MM.1S (cell line): ENCODE measurements around the gene CSNK2A3.

Experiments used
- DNase-seq: peaks from one replicate; pipeline ENCODE4 v3.0.0-alpha.2; 2015
- H2AFZ ChIP-seq: fragments of 300-600 bp; sonication (generic); 2 replicates; pipeline ENCODE4 v1.6.0; 2016; ENCODE audit warnings: antibody characterized with exemption, low read length
- H3F3A ChIP-seq: fragments of 300-600 bp; sonication (generic); 2 replicates; pipeline ENCODE4 v1.6.1; 2016; ENCODE audit warnings: mild to moderate bottlenecking, antibody characterized with exemption, low read length, moderate library complexity, mixed read lengths; ENCODE audit not compliant: insufficient read depth
- H3K27ac ChIP-seq: fragments of 300-600 bp; sonication (generic); 2 replicates; pipeline ENCODE4 v1.5.1; 2016; ENCODE audit warnings: mild to moderate bottlenecking, low read length
- H3K27me3 ChIP-seq: fragments of 300-600 bp; sonication (generic); replicated peaks from 2 replicates; pipeline ENCODE4 v1.6.0; 2016; ENCODE audit warnings: low read length; ENCODE audit not compliant: insufficient read depth
- H3K36me3 ChIP-seq: fragments of 300-600 bp; sonication (generic); replicated peaks from 2 replicates; pipeline ENCODE4 v1.6.1; 2016; ENCODE audit warnings: mild to moderate bottlenecking, low read length, mixed read lengths; ENCODE audit not compliant: insufficient read depth
- H3K4me1 ChIP-seq: fragments of 300-600 bp; sonication (generic); 2 replicates; pipeline ENCODE4 v1.6.1; 2016; ENCODE audit warnings: low read length, mixed read lengths
- H3K4me2 ChIP-seq: fragments of 300-600 bp; sonication (generic); 2 replicates; pipeline ENCODE4 v1.6.0; 2016; ENCODE audit warnings: low read depth, low read length
- H3K4me3 ChIP-seq: fragments of 300-600 bp; sonication (generic); 2 replicates; pipeline ENCODE4 v1.5.1; 2016; ENCODE audit warnings: low read length, mixed read lengths
- H3K79me2 ChIP-seq: fragments of 300-600 bp; sonication (generic); 2 replicates; pipeline ENCODE4 v1.6.1; 2016; ENCODE audit warnings: mixed run types, low read length, mixed read lengths
- H3K9ac ChIP-seq: fragments of 300-600 bp; sonication (generic); 2 replicates; pipeline ENCODE4 v1.6.1; 2016; ENCODE audit warnings: low read length, mixed read lengths
- H3K9me2 ChIP-seq: fragments of 300-600 bp; sonication (generic); replicated peaks from 2 replicates; pipeline ENCODE4 v1.6.1; 2016; ENCODE audit warnings: mild to moderate bottlenecking, low read length, mixed read lengths; ENCODE audit not compliant: insufficient read depth
- H3K9me3 ChIP-seq: fragments of 300-600 bp; sonication (generic); replicated peaks from 2 replicates; pipeline ENCODE4 v1.6.1; 2016; ENCODE audit warnings: mild to moderate bottlenecking, low read length, mixed read lengths; ENCODE audit not compliant: insufficient read depth
- H4K20me1 ChIP-seq: fragments of 300-600 bp; sonication (generic); 2 replicates; pipeline ENCODE4 v1.6.1; 2016; ENCODE audit warnings: mild to moderate bottlenecking, low read length, moderate library complexity, mixed read lengths; ENCODE audit not compliant: insufficient read depth
- CTCF ChIP-seq: fragments of 300-600 bp; sonication (generic); IDR thresholded peaks from 2 replicates; pipeline ENCODE4 v1.5.1; 2016; ENCODE audit warnings: antibody characterized with exemption, low read length, mixed read lengths
- EZH2 ChIP-seq: fragments of 300-600 bp; sonication (generic); optimal IDR thresholded peaks from 2 replicates; pipeline ENCODE3; 2017; ENCODE audit warnings: low read depth, mild to moderate bottlenecking, antibody characterized with exemption, low read length, mixed read lengths
- EZH2phosphoT487 ChIP-seq: fragments of 300-600 bp; sonication (generic); IDR thresholded peaks from 2 replicates; pipeline ENCODE4 v1.6.1; 2018; ENCODE audit warnings: antibody characterized with exemption, low read length

CSNK2A3 gene

DNA sequence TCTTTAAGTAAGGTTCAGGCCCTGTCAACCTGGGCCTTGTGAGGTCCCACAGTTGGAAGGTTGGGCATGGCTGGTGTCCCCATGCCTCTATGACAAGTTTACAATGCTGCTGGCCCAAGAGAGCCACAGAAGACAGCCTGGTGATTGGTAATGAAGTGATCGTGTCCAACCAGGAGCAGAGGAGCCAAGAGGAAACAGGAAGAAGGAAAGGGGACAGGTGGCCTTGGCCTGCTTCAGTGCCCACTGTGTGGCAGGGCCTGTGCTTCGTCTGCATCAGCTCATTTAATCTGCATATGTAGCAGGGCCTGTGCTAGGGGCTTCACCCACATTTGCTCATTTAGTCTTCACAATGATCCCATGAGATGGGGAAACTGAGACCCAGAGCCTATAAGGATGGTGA lies 42.1 kb upstream of the CSNK2A3 start:
- Histone ChIP-seq H4K20me1 (no peaks in the 10 kb centered on the region), H3K4me1 (no peaks in the 10 kb centered on the region), H2AFZ (no peak overlapping the region), H3K9ac (no peak overlapping the region), H3F3A (no peaks in the 10 kb centered on the region), H3K9me2 (no peaks in the 10 kb centered on the region), H3K27me3 (no peaks in the 10 kb centered on the region), H3K9me3 (no peaks in the 10 kb centered on the region), H3K27ac (no peak overlapping the region), H3K4me3 (no peak overlapping the region), H3K79me2 (no peaks in the 10 kb centered on the region), H3K36me3 (no peaks in the 10 kb centered on the region), H3K4me2 (no peak overlapping the region)
- DNase-seq, result no peak
- TF ChIP-seq EZH2 (no peak), CTCF (no peak), EZH2phosphoT487 (no peak)

- H3K9me3 ChIP-seq, result no peaks in the 10 kb centered on the region
- H3K36me3 ChIP-seq, result no peaks in the 10 kb centered on the region
- H3K4me3 ChIP-seq, result no peak overlapping the region
- H3K27ac ChIP-seq, result no peak overlapping the region
- no peaks in the 10 kb centered on the region for H3K79me2 ChIP-seq
- H3K4me1 ChIP-seq, result no peaks in the 10 kb centered on the region
- no peak overlapping the region for H3K4me2 ChIP-seq
- no peaks in the 10 kb centered on the region for H3K9me2 ChIP-seq
- TF ChIP-seq CTCF, result no peak
- no peaks in the 10 kb centered on the region for H4K20me1 ChIP-seq
- no peak overlapping the region for H2AFZ ChIP-seq
- no peak overlapping the region for H3K9ac ChIP-seq
- H3K27me3 ChIP-seq, result no peaks in the 10 kb centered on the region
- no peak for DNase-seq
- no peaks in the 10 kb centered on the region for H3F3A ChIP-seq
Observed at GRCh38 chr11:11394241-11394640, 41.2 kb upstream of the CSNK2A3 start.

DNA sequence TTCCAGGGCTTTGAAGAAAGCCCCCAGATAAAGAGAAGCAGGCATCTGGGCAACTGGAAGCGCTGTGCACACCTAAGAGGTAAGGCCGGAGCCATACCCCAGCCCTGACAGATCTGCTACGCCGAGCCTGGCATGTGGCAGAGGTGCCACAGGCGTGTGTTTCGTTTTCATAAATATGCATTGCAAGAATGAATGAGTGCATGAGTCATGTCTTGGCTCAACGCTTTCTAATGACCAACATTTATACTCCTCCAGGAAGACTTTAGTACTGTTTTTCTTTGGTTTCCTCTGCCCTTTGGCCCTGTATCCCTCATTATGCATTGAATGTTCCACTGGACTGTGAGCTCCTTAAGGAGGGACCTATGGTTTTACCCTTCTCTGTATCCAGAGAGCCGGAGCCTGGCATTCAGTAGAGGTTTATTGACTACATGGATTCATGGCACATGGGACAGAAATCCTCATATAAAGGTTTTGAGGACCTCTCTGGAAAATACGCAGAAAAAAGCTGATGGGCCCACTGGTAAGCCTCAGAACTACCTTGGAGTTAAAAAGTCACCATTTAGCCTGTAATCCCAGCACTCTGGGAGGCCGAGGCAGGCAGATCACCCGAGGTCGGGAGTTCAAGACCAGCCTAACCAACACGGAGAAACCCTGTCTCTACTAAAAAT lies 38.9 kb upstream of the CSNK2A3 start:
- H3K9me2 ChIP-seq, result no peaks in the 10 kb centered on the region
- no peak overlapping the region for H3K27ac ChIP-seq
- no peak for DNase-seq
- no peak overlapping the region for H3K4me2 ChIP-seq
- H3K79me2 ChIP-seq, result no peaks in the 10 kb centered on the region
- H3K27me3 ChIP-seq, result no peaks in the 10 kb centered on the region
- H3F3A ChIP-seq, result no peaks in the 10 kb centered on the region
- H3K4me1 ChIP-seq, result no peaks in the 10 kb centered on the region
- no peaks in the 10 kb centered on the region for H3K36me3 ChIP-seq
- H4K20me1 ChIP-seq, result no peaks in the 10 kb centered on the region
- H2AFZ ChIP-seq, result no peak overlapping the region
- TF ChIP-seq CTCF, result no peak
- TF ChIP-seq EZH2phosphoT487, result no peak
- TF ChIP-seq EZH2, result no peak
- H3K4me3 ChIP-seq, result no peak overlapping the region
- H3K9ac ChIP-seq, result no peak overlapping the region
- H3K9me3 ChIP-seq, result no peaks in the 10 kb centered on the region
